ENCODE measurements around the gene ELOVL7.
"Not testable (repeated sequence)": the region's sequence is repeated elsewhere in the genome, so short reads cannot be mapped to it uniquely, and the experiment has no call there.

The ELOVL7 gene

GRCh38 chr5:60727033-60727679, 116.9 kb downstream of the ELOVL7 start:
- TF ChIP-seq, protein P1, sequence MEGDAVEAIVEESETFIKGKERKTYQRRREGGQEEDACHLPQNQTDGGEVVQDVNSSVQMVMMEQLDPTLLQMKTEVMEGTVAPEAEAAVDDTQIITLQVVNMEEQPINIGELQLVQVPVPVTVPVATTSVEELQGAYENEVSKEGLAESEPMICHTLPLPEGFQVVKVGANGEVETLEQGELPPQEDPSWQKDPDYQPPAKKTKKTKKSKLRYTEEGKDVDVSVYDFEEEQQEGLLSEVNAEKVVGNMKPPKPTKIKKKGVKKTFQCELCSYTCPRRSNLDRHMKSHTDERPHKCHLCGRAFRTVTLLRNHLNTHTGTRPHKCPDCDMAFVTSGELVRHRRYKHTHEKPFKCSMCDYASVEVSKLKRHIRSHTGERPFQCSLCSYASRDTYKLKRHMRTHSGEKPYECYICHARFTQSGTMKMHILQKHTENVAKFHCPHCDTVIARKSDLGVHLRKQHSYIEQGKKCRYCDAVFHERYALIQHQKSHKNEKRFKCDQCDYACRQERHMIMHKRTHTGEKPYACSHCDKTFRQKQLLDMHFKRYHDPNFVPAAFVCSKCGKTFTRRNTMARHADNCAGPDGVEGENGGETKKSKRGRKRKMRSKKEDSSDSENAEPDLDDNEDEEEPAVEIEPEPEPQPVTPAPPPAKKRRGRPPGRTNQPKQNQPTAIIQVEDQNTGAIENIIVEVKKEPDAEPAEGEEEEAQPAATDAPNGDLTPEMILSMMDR (IDR thresholded peaks at IDR 0.05; ENCODE audit: low read depth, low read length), result no peak
- no peak overlapping the region for H3K4me3 ChIP-seq (ENCODE audit: low read depth, low read length)

- TF ChIP-seq, protein P1 (IDR thresholded peaks at IDR 0.05; ENCODE audit: low read depth, low read length), result no peak
- no peak overlapping the region for H3K4me3 ChIP-seq (ENCODE audit: low read depth, low read length)
Observed at GRCh38 chr5:60724126-60724525, 119.9 kb downstream of the ELOVL7 start.

- TF ChIP-seq, protein P1 (IDR thresholded peaks at IDR 0.05; ENCODE audit: low read depth, low read length), result no peak
- H3K4me3 ChIP-seq (ENCODE audit: low read depth, low read length), result no peak overlapping the region
Observed at GRCh38 chr5:60722416-60722815, 121.7 kb downstream of the ELOVL7 start.

DNA sequence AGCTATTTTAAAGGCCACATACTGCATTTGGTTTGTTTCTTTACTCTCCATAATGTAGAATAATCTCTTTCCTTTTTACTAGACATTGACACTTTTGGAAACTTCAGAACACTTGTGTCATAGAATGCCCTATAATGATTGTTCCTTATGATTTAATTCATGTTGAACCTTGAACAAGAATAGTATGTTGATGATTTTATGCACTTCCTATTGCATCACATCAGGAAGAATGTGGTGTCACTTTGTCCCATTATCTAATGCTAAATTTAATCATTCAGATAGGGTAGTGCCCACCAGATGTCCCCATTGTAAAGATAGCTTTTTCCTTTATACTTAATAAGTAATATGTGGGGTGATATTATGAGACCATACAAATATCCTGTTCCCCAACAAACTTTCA, 124.7 kb downstream of the ELOVL7 start:
- TF ChIP-seq, protein P1 (IDR thresholded peaks at IDR 0.05; ENCODE audit: low read depth, low read length), result no peak
- no peak overlapping the region for H3K4me3 ChIP-seq (ENCODE audit: low read depth, low read length)

GRCh38 chr5:60718166-60718892, 125.7 kb downstream of the ELOVL7 start:
- no peak overlapping the region for H3K4me3 ChIP-seq (ENCODE audit: low read depth, low read length)
- TF ChIP-seq, protein P1 (IDR thresholded peaks at IDR 0.05; ENCODE audit: low read depth, low read length), result no peak

DNA sequence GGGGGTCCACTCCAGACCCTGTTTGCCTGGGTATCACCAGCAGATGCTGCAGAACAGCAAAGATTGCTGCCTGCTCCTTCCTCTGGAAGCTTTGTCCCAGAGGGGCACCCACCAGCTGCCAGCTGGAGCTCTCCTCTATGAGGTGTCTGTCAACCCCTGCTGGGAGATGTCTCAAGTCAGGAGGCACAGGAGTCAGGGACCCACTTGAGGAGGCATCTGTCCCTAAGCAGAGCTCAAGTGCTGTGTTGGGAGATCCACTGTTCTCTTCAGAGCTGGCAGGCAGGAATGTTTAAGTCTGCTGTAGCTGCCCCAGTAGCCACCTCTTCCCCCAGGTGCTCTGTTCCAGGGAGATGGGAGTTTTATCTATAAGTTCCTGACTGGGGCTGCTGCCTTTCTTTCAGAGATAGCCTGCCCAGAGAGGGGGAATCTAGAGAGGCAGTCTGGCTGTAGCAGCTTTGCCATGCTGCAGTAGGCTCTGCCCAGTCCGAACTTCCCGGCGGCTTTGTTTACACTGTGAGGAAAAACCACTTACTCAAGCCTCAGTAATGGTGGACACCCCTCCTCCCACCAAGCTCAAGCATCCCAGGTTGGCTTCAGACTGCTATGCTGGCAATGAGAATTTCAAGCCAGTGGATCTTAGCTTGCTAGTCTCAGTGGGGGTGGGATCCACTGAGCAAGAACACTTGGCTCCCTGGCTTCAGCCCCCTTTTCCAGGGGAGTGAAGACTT, 128.7 kb downstream of the ELOVL7 start:
- H3K4me3 ChIP-seq (ENCODE audit: low read depth, low read length), result not testable (repeated sequence)

- TF ChIP-seq, protein P1 (IDR thresholded peaks at IDR 0.05; ENCODE audit: low read depth, low read length), result no peak
- no peak overlapping the region for H3K4me3 ChIP-seq (ENCODE audit: low read depth, low read length)
Observed at GRCh38 chr5:60712950-60713349, 131.1 kb downstream of the ELOVL7 start.

DNA sequence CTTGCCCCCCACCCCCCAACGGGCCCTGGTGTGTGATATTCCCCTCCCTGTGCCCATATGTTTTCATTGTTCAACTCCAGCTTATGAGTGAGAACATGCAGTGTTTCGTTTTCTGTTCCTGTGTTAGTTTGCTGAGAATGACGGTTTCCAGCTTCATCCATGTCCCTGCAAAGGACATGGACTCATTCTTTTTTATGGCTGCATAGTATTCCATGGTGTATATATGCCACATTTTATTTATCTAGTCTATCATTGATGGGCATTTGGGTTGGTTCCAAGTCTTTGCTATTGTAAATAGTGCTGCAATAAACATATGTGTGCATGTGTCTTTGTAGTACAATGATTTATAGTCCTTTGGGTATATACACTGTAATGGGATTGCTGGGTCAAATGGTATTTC, 132.2 kb downstream of the ELOVL7 start:
- not testable (repeated sequence) for H3K4me3 ChIP-seq (ENCODE audit: low read depth, low read length)

Data from WI38 (cell line).